Measurements from ENCODE around the gene HLTF.
"Not testable (repeated sequence)": the region's sequence is repeated elsewhere in the genome, so short reads cannot be mapped to it uniquely, and the experiment has no call there.

HLTF gene

DNA sequence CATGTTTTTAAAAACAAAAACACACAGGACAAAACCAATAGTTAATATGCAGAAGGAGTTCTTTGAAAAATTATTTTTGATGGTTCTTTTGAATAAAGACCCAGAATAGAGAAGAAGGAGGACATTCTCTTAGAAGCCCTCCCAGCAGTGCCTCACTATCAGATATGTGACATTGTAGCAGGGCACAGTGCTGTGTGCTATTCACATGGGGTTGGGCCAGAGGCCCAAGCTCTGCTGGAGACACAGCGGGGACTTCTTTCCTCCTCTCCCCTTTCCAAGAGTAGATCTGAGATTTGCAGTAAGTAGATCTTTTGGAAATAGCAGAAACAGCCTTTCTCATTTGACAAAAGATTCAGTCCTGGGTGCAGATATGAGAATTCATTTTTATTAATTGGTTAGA is 88.7 kb downstream of the HLTF start:
- ChIA-PET POLR2A (no interaction called here), CTCF (no interaction called here)
- DNase-seq (ENCODE audit: extremely low spot score) = no peak
- TF ChIP-seq, protein P1, sequence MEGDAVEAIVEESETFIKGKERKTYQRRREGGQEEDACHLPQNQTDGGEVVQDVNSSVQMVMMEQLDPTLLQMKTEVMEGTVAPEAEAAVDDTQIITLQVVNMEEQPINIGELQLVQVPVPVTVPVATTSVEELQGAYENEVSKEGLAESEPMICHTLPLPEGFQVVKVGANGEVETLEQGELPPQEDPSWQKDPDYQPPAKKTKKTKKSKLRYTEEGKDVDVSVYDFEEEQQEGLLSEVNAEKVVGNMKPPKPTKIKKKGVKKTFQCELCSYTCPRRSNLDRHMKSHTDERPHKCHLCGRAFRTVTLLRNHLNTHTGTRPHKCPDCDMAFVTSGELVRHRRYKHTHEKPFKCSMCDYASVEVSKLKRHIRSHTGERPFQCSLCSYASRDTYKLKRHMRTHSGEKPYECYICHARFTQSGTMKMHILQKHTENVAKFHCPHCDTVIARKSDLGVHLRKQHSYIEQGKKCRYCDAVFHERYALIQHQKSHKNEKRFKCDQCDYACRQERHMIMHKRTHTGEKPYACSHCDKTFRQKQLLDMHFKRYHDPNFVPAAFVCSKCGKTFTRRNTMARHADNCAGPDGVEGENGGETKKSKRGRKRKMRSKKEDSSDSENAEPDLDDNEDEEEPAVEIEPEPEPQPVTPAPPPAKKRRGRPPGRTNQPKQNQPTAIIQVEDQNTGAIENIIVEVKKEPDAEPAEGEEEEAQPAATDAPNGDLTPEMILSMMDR (IDR thresholded peaks at IDR 0.05; ENCODE audit: control extremely low read depth, extremely low read depth, low read depth, missing control alignments) = no peak

DNA sequence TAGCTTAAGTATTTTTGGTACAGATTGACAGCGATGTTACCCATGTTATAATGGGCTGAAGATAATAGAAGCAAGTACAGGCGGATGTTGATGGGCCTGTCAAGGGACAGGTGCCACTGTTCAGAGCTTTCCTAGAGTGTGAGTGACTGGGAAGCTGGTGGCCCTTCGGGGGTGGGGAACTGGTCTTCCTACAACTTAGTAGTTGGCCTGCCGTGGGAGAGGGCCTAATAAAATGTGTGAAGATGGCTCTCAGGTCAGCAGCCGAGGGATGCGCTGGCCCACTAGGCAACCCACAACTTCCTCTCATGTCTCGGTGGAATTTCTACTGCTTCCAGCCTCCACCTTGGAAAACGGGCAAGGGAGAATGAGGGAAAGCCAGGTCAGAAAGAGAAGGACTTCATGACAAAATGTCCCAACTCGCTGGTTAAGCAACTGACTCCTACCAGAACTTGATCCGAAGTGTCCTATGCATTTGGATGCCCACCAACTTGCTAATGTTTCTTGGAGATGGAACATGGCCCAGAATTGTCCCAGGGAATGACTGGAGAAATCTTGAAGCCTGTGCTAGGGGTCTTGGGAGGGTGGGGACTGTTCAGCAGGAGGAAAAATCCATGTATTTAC is 93.6 kb downstream of the HLTF start:
- POLR2A ChIA-PET = no interaction called here

DNA sequence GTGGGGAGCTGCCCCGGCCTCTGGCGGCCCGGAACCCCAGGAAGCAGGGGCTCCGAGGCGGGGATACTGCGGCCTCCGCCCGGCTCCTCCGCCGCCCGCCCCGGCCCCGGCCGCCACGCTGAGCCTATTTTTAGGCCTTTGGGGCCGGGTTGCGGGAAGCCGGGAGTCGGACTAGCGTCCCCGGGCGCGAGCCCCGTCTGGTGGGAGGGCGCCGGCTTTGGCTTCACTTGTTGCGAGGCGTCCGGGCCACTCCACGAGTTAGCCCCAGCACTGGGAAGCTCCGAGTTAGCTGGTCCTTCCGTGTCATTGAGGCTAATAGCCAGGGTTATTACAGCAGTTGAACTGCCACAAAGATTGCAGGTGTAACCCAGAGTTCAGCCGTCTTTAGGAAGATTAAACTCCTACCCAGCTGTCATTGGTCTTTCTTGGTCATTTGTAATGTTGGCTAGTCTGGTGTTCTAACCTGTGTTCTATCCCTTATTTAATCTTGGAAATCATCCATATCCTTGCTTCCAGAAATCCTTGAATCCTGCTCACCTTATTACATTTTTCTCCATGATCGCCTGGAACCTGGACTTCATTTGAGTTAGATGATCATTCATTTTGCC is 94.2 kb downstream of the HLTF start:
- TF ChIP-seq, protein P1 (IDR thresholded peaks at IDR 0.05; ENCODE audit: control extremely low read depth, extremely low read depth, low read depth, missing control alignments) = no peak
- POLR2A ChIA-PET = no interaction called here
- CTCF ChIA-PET = interaction anchor here (0.8 to 5.0 kb wide), 8 partner anchors 10 to 46 kb away, joined by 3 to 25 read pairs (median 4); no protein-coding TSS in a partner anchor
- DNase-seq (ENCODE audit: extremely low spot score) = peak; percentile 60

More for the DNA sequence above, 93.6 kb downstream of the HLTF start:
- DNase-seq (ENCODE audit: extremely low spot score) = no peak
- CTCF ChIA-PET = interaction anchor here (0.8 to 5.0 kb wide), 6 partner anchors 9 to 44 kb away, joined by 3 to 25 read pairs (median 4); no protein-coding TSS in a partner anchor
- TF ChIP-seq, protein P1 (IDR thresholded peaks at IDR 0.05; ENCODE audit: control extremely low read depth, extremely low read depth, low read depth, missing control alignments) = no peak

DNA sequence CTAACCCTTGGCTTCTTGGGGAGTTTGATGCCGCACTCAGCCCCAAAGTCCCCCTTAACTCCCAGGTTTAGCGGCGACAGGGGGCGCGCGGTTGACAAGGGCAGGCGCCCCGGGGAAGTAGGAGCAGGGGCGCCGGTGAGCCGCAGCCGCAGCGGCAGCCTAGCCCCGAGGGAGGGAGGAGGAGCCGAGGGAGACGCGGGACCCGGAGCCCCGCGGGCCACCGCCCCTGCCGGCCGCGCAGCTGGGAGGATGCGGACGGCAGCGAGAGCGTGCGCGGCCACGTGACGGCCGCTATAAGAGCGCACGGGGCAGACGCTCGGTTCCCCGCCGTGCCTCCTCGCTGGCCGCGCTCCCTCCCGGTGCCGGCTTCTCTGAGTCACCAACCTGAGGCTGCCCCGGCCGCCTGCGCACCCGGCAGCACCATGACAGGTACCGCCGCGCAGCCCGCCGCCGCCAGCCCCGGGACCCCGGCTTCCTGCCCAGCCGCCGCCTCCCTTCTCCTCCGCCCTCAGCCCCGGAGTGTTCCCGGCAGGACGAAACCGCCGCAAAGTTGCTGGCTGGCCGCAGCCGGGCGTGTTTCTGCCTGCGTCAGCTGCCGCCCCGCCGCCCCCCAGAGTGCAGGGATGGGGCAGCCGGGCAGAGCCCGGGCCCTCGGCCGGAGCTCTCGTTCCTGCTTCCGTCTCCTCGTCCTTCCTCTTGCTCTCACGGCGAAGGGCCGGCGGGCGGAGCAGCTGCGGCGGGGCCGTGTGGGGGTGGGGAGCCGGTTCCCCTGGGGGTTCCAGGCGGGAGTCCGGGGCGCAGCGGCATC is 94.9 kb downstream of the HLTF start, which contains the start of gene GYG1:
Gene GYG1 (plus strand): TSS at position 322 of the 808 bp plus-strand sequence. CDS start 101 bp downstream, at position 423.
- peak; percentile 88 for DNase-seq (ENCODE audit: extremely low spot score)
- ChIA-PET CTCF (interaction anchor here (0.8 to 5.0 kb wide), 8 partner anchors 10 to 45 kb away, joined by 3 to 25 read pairs (median 4); no protein-coding TSS in a partner anchor), POLR2A (no interaction called here)
- TF ChIP-seq, protein P1 (IDR thresholded peaks at IDR 0.05; ENCODE audit: control extremely low read depth, extremely low read depth, low read depth, missing control alignments) = peak; percentile 46

DNA sequence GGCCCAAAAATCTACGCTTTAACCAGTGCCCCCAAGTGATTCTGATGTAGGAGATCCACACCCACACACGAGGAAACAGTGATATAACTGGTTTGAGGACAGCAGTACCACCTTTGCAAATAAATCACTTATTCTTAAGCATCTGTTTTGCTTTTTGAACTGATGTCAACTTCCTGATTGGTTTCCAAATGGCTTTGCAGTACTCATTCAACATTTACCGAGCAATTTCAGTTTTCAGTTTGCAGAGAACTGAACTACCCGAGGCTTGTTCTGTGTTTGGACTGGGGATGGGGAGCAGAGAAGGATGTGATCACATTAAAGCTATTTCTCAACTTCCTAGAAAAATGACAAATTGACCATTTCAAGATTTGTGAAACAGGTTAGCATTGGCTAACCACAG is 96.1 kb downstream of the HLTF start:
- CTCF ChIA-PET = interaction anchor here (0.6 to 5.0 kb wide), 10 partner anchors 9 to 170 kb away, joined by 3 to 25 read pairs (median 4); no protein-coding TSS in a partner anchor
- POLR2A ChIA-PET = no interaction called here
- TF ChIP-seq, protein P1 (IDR thresholded peaks at IDR 0.05; ENCODE audit: control extremely low read depth, extremely low read depth, low read depth, missing control alignments) = no peak
- peak; percentile 30 for DNase-seq (ENCODE audit: extremely low spot score)

DNA sequence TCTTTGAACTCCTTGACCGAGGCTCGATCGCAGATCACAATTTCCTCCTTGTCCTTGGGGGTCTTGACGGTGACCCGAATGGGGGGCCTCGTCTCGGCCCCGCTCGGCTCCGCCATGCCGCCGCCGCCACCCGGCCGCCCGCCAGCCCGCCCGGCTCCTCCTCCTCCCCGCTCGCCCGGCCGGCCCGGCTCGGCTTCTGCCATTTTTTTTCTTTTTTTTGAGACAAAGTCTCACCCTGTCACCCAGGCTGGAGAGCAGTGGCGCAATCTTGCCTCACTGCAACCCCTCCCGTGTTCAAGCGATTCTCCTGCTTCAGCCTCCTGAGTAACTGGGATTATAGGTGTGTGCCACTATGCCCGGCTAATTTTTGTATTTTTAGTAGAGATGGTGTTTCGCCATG is 98.8 kb downstream of the HLTF start:
- CTCF ChIA-PET = interaction anchor here (1.6 kb wide), 1 partner anchor 14 kb away, joined by 4 read pairs; no protein-coding TSS in a partner anchor
- POLR2A ChIA-PET; DNase-seq (ENCODE audit: extremely low spot score): not testable (repeated sequence)
